ENCODE results near the gene PLPP1. TPM values are rescaled to one million over a fixed set of nuclear protein-coding genes. Genes with fewer than 3 reads are reported as not detected.
A peak's percentile ranks its signal among the peaks of the same experiment; 100 is the strongest.

Gene PLPP1
- total RNA-seq, 2 donors from 2014 or later, result 53.0 to 85.7 TPM

- no peaks in the 10 kb centered on the region for H3K9me3 ChIP-seq
- no peak overlapping the region for H3K9ac ChIP-seq (ENCODE audit: low read depth in 2 of 2, low read length in 2 of 2)
- H3K27ac ChIP-seq, result no peak overlapping the region
- H3K4me1 ChIP-seq, result peaks cover 6% of the 10 kb centered on the region
- intact Hi-C loops (cut with DNase I), result no loop called here
- H3K27me3 ChIP-seq, result no peaks in the 10 kb centered on the region
- no peak for TF ChIP-seq CTCF (IDR thresholded peaks at IDR 0.05)
- DNase-seq, result no peak
- H3K4me3 ChIP-seq, result no peak overlapping the region
- H3K36me3 ChIP-seq, result no peaks in the 10 kb centered on the region
These were observed 64.9 kb downstream of the PLPP1 start for GRCh38 chr5:55469839-55470238.

- intact Hi-C loops (cut with DNase I), result no loop called here
- Histone ChIP-seq H3K27ac (peak overlapping the region; percentile 24), H3K27me3 (no peaks in the 10 kb centered on the region), H3K4me1 (peaks cover 6% of the 10 kb centered on the region), H3K4me3 (no peak overlapping the region), H3K9ac (ENCODE audit: low read depth in 2 of 2, low read length in 2 of 2) (no peak overlapping the region), H3K9me3 (no peaks in the 10 kb centered on the region), H3K36me3 (no peaks in the 10 kb centered on the region)
- TF ChIP-seq CTCF (IDR thresholded peaks at IDR 0.05), result no peak
- peak; percentile 25 for DNase-seq
These were observed 66.8 kb downstream of the PLPP1 start for GRCh38 chr5:55467862-55468551.

GRCh38 chr5:55463613-55464012 is 71.2 kb downstream of the PLPP1 start:
- no peak for TF ChIP-seq CTCF (IDR thresholded peaks at IDR 0.05)
- Histone ChIP-seq H3K27ac (no peak overlapping the region), H3K9me3 (no peaks in the 10 kb centered on the region), H3K36me3 (no peaks in the 10 kb centered on the region), H3K4me1 (peaks cover 3% of the 10 kb centered on the region), H3K27me3 (no peaks in the 10 kb centered on the region), H3K9ac (ENCODE audit: low read depth in 2 of 2, low read length in 2 of 2) (no peak overlapping the region), H3K4me3 (no peak overlapping the region)
- intact Hi-C loops (cut with DNase I), result no loop called here
- DNase-seq, result no peak

GRCh38 chr5:55459572-55459971 is 75.2 kb downstream of the PLPP1 start:
- Histone ChIP-seq H3K9ac (ENCODE audit: low read depth in 2 of 2, low read length in 2 of 2) (no peak overlapping the region), H3K27ac (no peak overlapping the region), H3K9me3 (no peaks in the 10 kb centered on the region), H3K36me3 (no peaks in the 10 kb centered on the region), H3K4me3 (no peak overlapping the region), H3K4me1 (no peaks in the 10 kb centered on the region), H3K27me3 (no peaks in the 10 kb centered on the region)
- no peak for TF ChIP-seq CTCF (IDR thresholded peaks at IDR 0.05)
- intact Hi-C loops (cut with DNase I), result no loop called here
- DNase-seq, result no peak

- Histone ChIP-seq H3K4me1 (no peaks in the 10 kb centered on the region), H3K4me3 (no peak overlapping the region), H3K27me3 (no peaks in the 10 kb centered on the region), H3K36me3 (no peaks in the 10 kb centered on the region), H3K9ac (ENCODE audit: low read depth in 2 of 2, low read length in 2 of 2) (no peak overlapping the region), H3K27ac (no peak overlapping the region), H3K9me3 (no peaks in the 10 kb centered on the region)
- intact Hi-C loops (cut with DNase I), result no loop called here
- no peak for TF ChIP-seq CTCF (IDR thresholded peaks at IDR 0.05)
- no peak for DNase-seq
These were observed 78.4 kb downstream of the PLPP1 start for GRCh38 chr5:55456216-55456895.
